Endothelial cell of umbilical vein (primary cell): ENCODE data around the gene ZNF774. TPM values are rescaled to one million over a fixed set of nuclear protein-coding genes. Genes with fewer than 3 reads are reported as not detected.

Source experiments
- BruUV-seq: library from RNA; stranded (reverse); fragments of 400-500 nt; replicated peaks from 2 replicates; lab custom pipeline; 2021; lab: Mats Ljungman, UMichigan
- CTCF ChIA-PET: fragments of 300-600, 350-600 bp; sonication (Branson Sonifier 250); formaldehyde crosslinking; loops from one replicate; lab custom pipeline; 2021; ENCODE audit warnings: antibody characterized with exemption, inconsistent platforms; lab: Charles Lee
- POLR2A ChIA-PET: fragments of 300-600, 350-600 bp; sonication (Branson Sonifier 250); formaldehyde crosslinking; loops from one replicate; lab custom pipeline; 2021; ENCODE audit warnings: antibody characterized with exemption, inconsistent platforms; lab: Charles Lee
- DNase-seq: peaks from one replicate; pipeline ENCODE4 v3.0.0-alpha.2; 2011; ENCODE audit warnings: low read depth, low spot score
- FAIRE-seq: peaks from 2 replicates; lab custom pipeline; 2011; peaks lifted over from hg19 to GRCh38; lab: Jason Lieb, UNC
- H2AFZ ChIP-seq: 2 replicates; pipeline ENCODE4 v1.6.0; 2012; ENCODE audit warnings: low read depth, low read length, control low read depth, inconsistent platforms
- H3K27ac ChIP-seq: 2 replicates; pipeline ENCODE4 v1.5.1; 2011; ENCODE audit warnings: low read depth, mild to moderate bottlenecking, control low read depth, low read length, moderate library complexity; ENCODE audit not compliant: insufficient read depth
- H3K27me3 ChIP-seq, 2 experiments: 2 replicates each; pipeline versions ENCODE4 v1.6.0 to v1.6.1; 2011; ENCODE audit warnings: low read length in 2 of 2, mixed read lengths in 1 of 2; ENCODE audit not compliant: control insufficient read depth in 2 of 2, insufficient read depth in 2 of 2
- H3K36me3 ChIP-seq, 2 experiments: 2 replicates in 1 of 2; 3 replicates in 1 of 2; pipeline ENCODE4 v1.5.1; 2011; ENCODE audit warnings: low read length in 2 of 2, mild to moderate bottlenecking in 1 of 2, moderate library complexity in 1 of 2; ENCODE audit not compliant: control insufficient read depth in 2 of 2, insufficient read depth in 2 of 2; ENCODE audit errors: extremely low read depth in 1 of 2
- H3K4me1 ChIP-seq: 3 replicates; pipeline ENCODE4 v1.5.1; 2011; ENCODE audit warnings: mild to moderate bottlenecking, low read length; ENCODE audit not compliant: control insufficient read depth, insufficient read depth; ENCODE audit errors: extremely low read depth
- H3K4me2 ChIP-seq: 2 replicates; pipeline ENCODE4 v1.6.1; 2011; ENCODE audit warnings: low read length, control low read depth, mixed read lengths; ENCODE audit not compliant: insufficient read depth
- H3K4me3 ChIP-seq, 3 experiments: fragments of 200-600 bp in 1 of 3; sonication (generic), shearing (Covaris generic) in 1 of 3; replicated peaks in 1 of 3; 2 replicates each; pipeline ENCODE4 v1.5.1; 2011 to 2016; ENCODE audit warnings: control low read depth in 3 of 3, low read length in 3 of 3, mild to moderate bottlenecking in 2 of 3, inconsistent platforms in 1 of 3, low read depth in 1 of 3, moderate library complexity in 1 of 3; ENCODE audit not compliant: insufficient read depth in 1 of 3
- H3K79me2 ChIP-seq: 2 replicates; pipeline ENCODE4 v1.6.0; 2012; ENCODE audit warnings: low read length, inconsistent platforms; ENCODE audit not compliant: control insufficient read depth, insufficient read depth
- H3K9ac ChIP-seq: replicated peaks from 2 replicates; pipeline ENCODE3; 2011; ENCODE audit warnings: low read length, control low read depth; ENCODE audit not compliant: insufficient read depth; ENCODE audit errors: extremely low read depth
- H3K9me1 ChIP-seq: replicated peaks from 3 replicates; pipeline ENCODE4 v1.6.0; 2011; ENCODE audit warnings: mild to moderate bottlenecking, low read length; ENCODE audit not compliant: control insufficient read depth, insufficient read depth; ENCODE audit errors: extremely low read depth
- H3K9me3 ChIP-seq: replicated peaks from 2 replicates; pipeline ENCODE4 v1.5.1; 2012; ENCODE audit warnings: low read length, inconsistent platforms; ENCODE audit not compliant: control insufficient read depth, insufficient read depth
- H4K20me1 ChIP-seq: replicated peaks from 2 replicates; pipeline ENCODE3; 2011; ENCODE audit warnings: mild to moderate bottlenecking, low read length; ENCODE audit not compliant: control insufficient read depth, insufficient read depth; ENCODE audit errors: extremely low read depth
- EZH2 ChIP-seq: IDR thresholded peaks from 2 replicates; pipeline ENCODE4 v1.6.1; 2012; ENCODE audit warnings: borderline replicate concordance, low read depth, mild to moderate bottlenecking, moderate library complexity, low read length, inconsistent platforms; ENCODE audit not compliant: severe bottlenecking
- FOS ChIP-seq: IDR thresholded peaks from 2 replicates; pipeline ENCODE4 v1.6.1; 2011; ENCODE audit warnings: mild to moderate bottlenecking, low read length, moderate library complexity, borderline replicate concordance; ENCODE audit not compliant: insufficient read depth
- GATA2 ChIP-seq: IDR thresholded peaks from 2 replicates; pipeline ENCODE4 v1.7.0; 2011; ENCODE audit warnings: low read depth, mild to moderate bottlenecking, moderate library complexity, mixed read lengths, low read length; ENCODE audit not compliant: insufficient read length, insufficient read depth
- JUN ChIP-seq: IDR thresholded peaks from 2 replicates; pipeline ENCODE4 v1.6.1; 2011; ENCODE audit warnings: borderline replicate concordance, low read depth; ENCODE audit not compliant: insufficient read length, insufficient read depth
- POLR2A ChIP-seq: IDR thresholded peaks from 2 replicates; pipeline ENCODE4 v1.6.1; 2012; ENCODE audit warnings: low read depth, mild to moderate bottlenecking, control low read depth, low read length
- POLR2AphosphoS5 ChIP-seq: IDR thresholded peaks from 2 replicates; pipeline ENCODE4 v1.6.1; 2012; ENCODE audit warnings: low read depth, mild to moderate bottlenecking, control low read depth, low read length, moderate library complexity; ENCODE audit not compliant: insufficient read depth
- dilution Hi-C: fragments of 300-500 bp; cut with MboI; formaldehyde crosslinking; loops from one replicate; pipeline ENCODE4 v1.15.0; 2019; ENCODE audit warnings: low sequenced_read_pairs; ENCODE audit not compliant: extremely low pct_ligation_motif_present
- intact Hi-C: fragments of 100-400 bp; cut with micrococcal nuclease; formaldehyde crosslinking; loops from one replicate; pipeline ENCODE4 v1.10.0; 2022
- polyA plus RNA-seq, 4 experiments: library from polyadenylated mRNA; depleted of rRNA in 3 of 4; stranded (reverse) in 3 of 4; unstranded in 1 of 4; fragments of >200 nt; gene quantifications; 2 replicates each; pipeline versions ENCODE4 v1.2.1 to v1.2.3, GENCODE V29; 2011 to 2012; ENCODE audit warnings: missing spikeins in 1 of 4
- total RNA-seq: library from RNA; stranded (reverse); gene quantifications from 2 replicates; pipeline ENCODE4 v1.2.3, GENCODE V29; 2021
- TF ChIP-seq, protein P1 (sequence below): IDR thresholded peaks from 2 replicates; pipeline ENCODE4 v1.6.1; 2011; ENCODE audit not compliant: insufficient read depth, insufficient read length
- TF ChIP-seq, protein P2 (sequence below), 2 donors: IDR thresholded peaks; 1 replicate in 1 of 2; 2 replicates in 1 of 2; pipeline ENCODE4 v1.5.1; 2011; ENCODE audit warnings: low read length in 2 of 2, mild to moderate bottlenecking in 2 of 2, moderate library complexity in 2 of 2, control low read depth in 1 of 2, inconsistent platforms in 1 of 2, low read depth in 1 of 2; ENCODE audit not compliant: insufficient read depth in 1 of 2; ENCODE audit errors: extremely low read depth in 1 of 2

ZNF774 gene
- total and polyA plus RNA-seq, 2 donors (not counting 3 experiments of a cell fraction or from before 2014, with no cell fraction given) = 0.98 to 2.6 TPM

- TF ChIP-seq POLR2AphosphoS5 = no peak
- no peak for TF ChIP-seq JUN
- TF ChIP-seq, protein P1, sequence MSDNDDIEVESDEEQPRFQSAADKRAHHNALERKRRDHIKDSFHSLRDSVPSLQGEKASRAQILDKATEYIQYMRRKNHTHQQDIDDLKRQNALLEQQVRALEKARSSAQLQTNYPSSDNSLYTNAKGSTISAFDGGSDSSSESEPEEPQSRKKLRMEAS = no peak
- no peak for TF ChIP-seq POLR2A
- BruUV-seq = no TSS peak
- H3K9me1 ChIP-seq = no peaks in the 10 kb centered on the region
- no peaks in the 10 kb centered on the region for H3K79me2 ChIP-seq
- peaks cover 3% of the 10 kb centered on the region for H3K4me1 ChIP-seq
- H3K9ac ChIP-seq = no peak overlapping the region
- no peaks in the 10 kb centered on the region for H3K36me3 ChIP-seq
- H3K27me3 ChIP-seq = no peaks in the 10 kb centered on the region
- FAIRE-seq (no peak), DNase-seq (no peak)
- CTCF ChIA-PET = interaction anchor here (0.6 to 5.3 kb wide), 3 partner anchors 29 to 161 kb away, joined by 3 to 148 read pairs (median 4); partner anchors contain the start of gene ZNF774
- no peak overlapping the region for H2AFZ ChIP-seq
- H3K27ac ChIP-seq = no peak overlapping the region
- no peak overlapping the region for H3K4me3 ChIP-seq
- no peaks in the 10 kb centered on the region for H3K9me3 ChIP-seq
- H4K20me1 ChIP-seq = no peaks in the 10 kb centered on the region
- POLR2A ChIA-PET = no interaction called here
- no peak overlapping the region for H3K4me2 ChIP-seq
- dilution Hi-C loops (no loop called here), intact Hi-C loops (no loop called here)
Measured at GRCh38 chr15:90322538-90322937, 29.5 kb upstream of the ZNF774 start.

DNA sequence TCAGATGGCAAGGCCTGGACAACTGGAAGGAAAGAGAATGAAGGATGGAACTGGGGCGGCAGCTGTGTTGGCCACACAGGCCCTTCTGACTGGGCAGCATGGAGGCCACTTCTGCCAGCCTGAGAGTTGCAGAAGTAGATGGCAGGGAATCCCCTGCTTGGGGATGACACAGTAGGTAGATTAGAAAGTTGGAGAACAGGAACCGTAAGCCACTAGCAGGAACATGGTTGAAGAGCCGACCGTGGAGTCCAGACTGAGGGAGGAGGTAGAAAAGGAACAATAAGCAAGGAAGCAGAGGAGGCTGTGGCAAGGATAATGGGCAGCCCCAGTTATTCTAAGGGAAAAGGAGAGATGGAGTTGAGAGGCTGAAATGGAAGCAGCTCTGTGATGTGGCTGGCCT lies 26.4 kb upstream of the ZNF774 start:
- Histone ChIP-seq H3K27me3 (no peaks in the 10 kb centered on the region), H3K27ac (no peak overlapping the region)

More for the DNA sequence above, 26.4 kb upstream of the ZNF774 start:
- FAIRE-seq (no peak), DNase-seq (no peak)
- Histone ChIP-seq H3K79me2 (no peaks in the 10 kb centered on the region), H3K9me3 (no peaks in the 10 kb centered on the region), H2AFZ (no peak overlapping the region), H3K4me1 (no peaks in the 10 kb centered on the region), H3K36me3 (no peaks in the 10 kb centered on the region), H3K4me3 (no peak overlapping the region), H3K9me1 (no peaks in the 10 kb centered on the region), H3K9ac (no peak overlapping the region), H4K20me1 (no peaks in the 10 kb centered on the region), H3K4me2 (no peak overlapping the region)
- CTCF ChIA-PET = interaction anchor here (1.0 to 2.7 kb wide), 3 partner anchors 24 to 156 kb away, joined by 3 to 10 read pairs (median 3); no protein-coding TSS in a partner anchor
- BruUV-seq = no TSS peak
- dilution Hi-C loops = no loop called here
- TF ChIP-seq FOS = no peak
- TF ChIP-seq, protein P2, sequence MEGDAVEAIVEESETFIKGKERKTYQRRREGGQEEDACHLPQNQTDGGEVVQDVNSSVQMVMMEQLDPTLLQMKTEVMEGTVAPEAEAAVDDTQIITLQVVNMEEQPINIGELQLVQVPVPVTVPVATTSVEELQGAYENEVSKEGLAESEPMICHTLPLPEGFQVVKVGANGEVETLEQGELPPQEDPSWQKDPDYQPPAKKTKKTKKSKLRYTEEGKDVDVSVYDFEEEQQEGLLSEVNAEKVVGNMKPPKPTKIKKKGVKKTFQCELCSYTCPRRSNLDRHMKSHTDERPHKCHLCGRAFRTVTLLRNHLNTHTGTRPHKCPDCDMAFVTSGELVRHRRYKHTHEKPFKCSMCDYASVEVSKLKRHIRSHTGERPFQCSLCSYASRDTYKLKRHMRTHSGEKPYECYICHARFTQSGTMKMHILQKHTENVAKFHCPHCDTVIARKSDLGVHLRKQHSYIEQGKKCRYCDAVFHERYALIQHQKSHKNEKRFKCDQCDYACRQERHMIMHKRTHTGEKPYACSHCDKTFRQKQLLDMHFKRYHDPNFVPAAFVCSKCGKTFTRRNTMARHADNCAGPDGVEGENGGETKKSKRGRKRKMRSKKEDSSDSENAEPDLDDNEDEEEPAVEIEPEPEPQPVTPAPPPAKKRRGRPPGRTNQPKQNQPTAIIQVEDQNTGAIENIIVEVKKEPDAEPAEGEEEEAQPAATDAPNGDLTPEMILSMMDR (IDR thresholded peaks at IDR 0.05; ENCODE audit: extremely low read depth in 1 of 2, insufficient read depth in 1 of 2, low read depth in 1 of 2, low read length in 2 of 2) = no peak
- no peak for TF ChIP-seq EZH2
- TF ChIP-seq POLR2AphosphoS5 = no peak
- no peak for TF ChIP-seq JUN
- TF ChIP-seq POLR2A = no peak
- TF ChIP-seq GATA2 = no peak
- TF ChIP-seq, protein P1 = no peak
- POLR2A ChIA-PET = no interaction called here
- intact Hi-C loops = no loop called here
